Bronchial epithelial cell (primary cell): ENCODE data around the gene CHST12. TPM values are rescaled to one million over a fixed set of nuclear protein-coding genes. Genes with fewer than 3 reads are reported as not detected.
A peak's percentile ranks its signal among the peaks of the same experiment; 100 is the strongest.

ENCODE experiments used
- DNase-seq: peaks from one replicate; pipeline ENCODE4 v3.0.0-alpha.2; 2010; ENCODE audit warnings: low read depth
- FAIRE-seq: peaks from 2 replicates; lab custom pipeline; 2011; peaks lifted over from hg19 to GRCh38; lab: Jason Lieb, UNC
- H3K27me3 ChIP-seq: 2 replicates; pipeline ENCODE4 v1.5.1; 2011; ENCODE audit warnings: low read length; ENCODE audit not compliant: control insufficient read depth, insufficient read depth
- H3K36me3 ChIP-seq: 2 replicates; pipeline ENCODE4 v1.5.1; 2011; ENCODE audit warnings: low read length; ENCODE audit not compliant: control insufficient read depth, insufficient read depth
- H3K4me3 ChIP-seq: 2 replicates; pipeline ENCODE4 v1.5.1; 2011; ENCODE audit warnings: mild to moderate bottlenecking, low read depth, low read length, control low read depth
- total RNA-seq: library from RNA; depleted of rRNA; stranded (reverse); fragments of >200 nt; gene quantifications from 2 replicates; pipeline ENCODE4 v1.2.1, GENCODE V29; 2014
- TF ChIP-seq, protein P1 (sequence below): IDR thresholded peaks from 2 replicates; pipeline ENCODE4 v1.5.1; 2011; ENCODE audit warnings: mild to moderate bottlenecking, moderate library complexity, low read length, control low read depth, inconsistent platforms; ENCODE audit not compliant: insufficient read depth, severe bottlenecking

Gene CHST12
- total RNA-seq, 1 donor from 2014 or later = 0.79 TPM

DNA sequence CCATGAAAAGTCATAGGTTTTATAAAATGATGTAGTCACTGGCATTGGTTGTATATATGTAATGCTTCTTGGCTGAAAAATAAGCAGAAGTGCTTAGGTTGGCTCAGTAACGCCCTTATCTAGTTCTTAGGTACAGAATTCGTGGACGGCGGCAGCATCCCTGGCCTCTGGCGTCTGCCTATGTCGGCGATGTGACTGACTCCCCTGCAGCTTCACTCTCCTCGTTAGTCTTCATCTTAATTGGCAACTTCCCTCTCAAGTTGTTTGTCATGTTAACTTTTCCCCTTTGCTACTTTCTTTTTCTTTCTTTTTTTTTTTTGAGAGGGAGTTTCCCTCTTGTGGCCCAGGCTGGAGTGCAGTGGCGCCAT is 18.5 kb downstream of the CHST12 start:
- DNase-seq (no peak), FAIRE-seq (no peak)
- Histone ChIP-seq H3K27me3 (no peaks in the 10 kb centered on the region), H3K4me3 (no peak overlapping the region), H3K36me3 (no peaks in the 10 kb centered on the region)
- TF ChIP-seq, protein P1, sequence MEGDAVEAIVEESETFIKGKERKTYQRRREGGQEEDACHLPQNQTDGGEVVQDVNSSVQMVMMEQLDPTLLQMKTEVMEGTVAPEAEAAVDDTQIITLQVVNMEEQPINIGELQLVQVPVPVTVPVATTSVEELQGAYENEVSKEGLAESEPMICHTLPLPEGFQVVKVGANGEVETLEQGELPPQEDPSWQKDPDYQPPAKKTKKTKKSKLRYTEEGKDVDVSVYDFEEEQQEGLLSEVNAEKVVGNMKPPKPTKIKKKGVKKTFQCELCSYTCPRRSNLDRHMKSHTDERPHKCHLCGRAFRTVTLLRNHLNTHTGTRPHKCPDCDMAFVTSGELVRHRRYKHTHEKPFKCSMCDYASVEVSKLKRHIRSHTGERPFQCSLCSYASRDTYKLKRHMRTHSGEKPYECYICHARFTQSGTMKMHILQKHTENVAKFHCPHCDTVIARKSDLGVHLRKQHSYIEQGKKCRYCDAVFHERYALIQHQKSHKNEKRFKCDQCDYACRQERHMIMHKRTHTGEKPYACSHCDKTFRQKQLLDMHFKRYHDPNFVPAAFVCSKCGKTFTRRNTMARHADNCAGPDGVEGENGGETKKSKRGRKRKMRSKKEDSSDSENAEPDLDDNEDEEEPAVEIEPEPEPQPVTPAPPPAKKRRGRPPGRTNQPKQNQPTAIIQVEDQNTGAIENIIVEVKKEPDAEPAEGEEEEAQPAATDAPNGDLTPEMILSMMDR = no peak

GRCh38 chr7:2425749-2426148 is 22.3 kb downstream of the CHST12 start:
- TF ChIP-seq, protein P1 = no peak
- H3K36me3 ChIP-seq = no peaks in the 10 kb centered on the region
- no peaks in the 10 kb centered on the region for H3K27me3 ChIP-seq
- no peak overlapping the region for H3K4me3 ChIP-seq
- FAIRE-seq (no peak), DNase-seq (no peak)

GRCh38 chr7:2431260-2431867 is 28.0 kb downstream of the CHST12 start:
- Histone ChIP-seq H3K27me3 (no peaks in the 10 kb centered on the region), H3K36me3 (peaks cover 7% of the 10 kb centered on the region), H3K4me3 (no peak overlapping the region)
- TF ChIP-seq, protein P1 = peak; percentile 56
- DNase-seq (no peak), FAIRE-seq (no peak)

DNA sequence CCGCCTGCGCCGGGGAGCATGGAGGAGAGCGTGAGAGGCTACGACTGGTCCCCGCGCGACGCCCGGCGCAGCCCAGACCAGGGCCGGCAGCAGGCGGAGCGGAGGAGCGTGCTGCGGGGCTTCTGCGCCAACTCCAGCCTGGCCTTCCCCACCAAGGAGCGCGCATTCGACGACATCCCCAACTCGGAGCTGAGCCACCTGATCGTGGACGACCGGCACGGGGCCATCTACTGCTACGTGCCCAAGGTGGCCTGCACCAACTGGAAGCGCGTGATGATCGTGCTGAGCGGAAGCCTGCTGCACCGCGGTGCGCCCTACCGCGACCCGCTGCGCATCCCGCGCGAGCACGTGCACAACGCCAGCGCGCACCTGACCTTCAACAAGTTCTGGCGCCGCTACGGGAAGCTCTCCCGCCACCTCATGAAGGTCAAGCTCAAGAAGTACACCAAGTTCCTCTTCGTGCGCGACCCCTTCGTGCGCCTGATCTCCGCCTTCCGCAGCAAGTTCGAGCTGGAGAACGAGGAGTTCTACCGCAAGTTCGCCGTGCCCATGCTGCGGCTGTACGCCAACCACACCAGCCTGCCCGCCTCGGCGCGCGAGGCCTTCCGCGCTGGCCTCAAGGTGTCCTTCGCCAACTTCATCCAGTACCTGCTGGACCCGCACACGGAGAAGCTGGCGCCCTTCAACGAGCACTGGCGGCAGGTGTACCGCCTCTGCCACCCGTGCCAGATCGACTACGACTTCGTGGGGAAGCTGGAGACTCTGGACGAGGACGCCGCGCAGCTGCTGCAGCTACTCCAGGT is 29.7 kb downstream of the CHST12 start:
- FAIRE-seq = no peak
- Histone ChIP-seq H3K4me3 (no peak overlapping the region), H3K36me3 (peaks cover 7% of the 10 kb centered on the region), H3K27me3 (no peaks in the 10 kb centered on the region)
- TF ChIP-seq, protein P1 = no peak
- no peak for DNase-seq

- H3K36me3 ChIP-seq = peaks cover 7% of the 10 kb centered on the region
- FAIRE-seq (no peak), DNase-seq (no peak)
- no peak overlapping the region for H3K4me3 ChIP-seq
- TF ChIP-seq, protein P1 = no peak
- no peaks in the 10 kb centered on the region for H3K27me3 ChIP-seq
Observed at GRCh38 chr7:2433713-2434550, 30.5 kb downstream of the CHST12 start.
